DLD1 (cell line): ENCODE results near the gene GALNT18.
"Not testable (repeated sequence)": the region's sequence is repeated elsewhere in the genome, so short reads cannot be mapped to it uniquely, and the experiment has no call there.

ENCODE experiments used
- in situ Hi-C: cut with HindIII; loops from 2 replicates; pipeline ENCODE4 v1.10.0; 2017; ENCODE audit warnings: low sequenced_read_pairs

The GALNT18 gene

DNA sequence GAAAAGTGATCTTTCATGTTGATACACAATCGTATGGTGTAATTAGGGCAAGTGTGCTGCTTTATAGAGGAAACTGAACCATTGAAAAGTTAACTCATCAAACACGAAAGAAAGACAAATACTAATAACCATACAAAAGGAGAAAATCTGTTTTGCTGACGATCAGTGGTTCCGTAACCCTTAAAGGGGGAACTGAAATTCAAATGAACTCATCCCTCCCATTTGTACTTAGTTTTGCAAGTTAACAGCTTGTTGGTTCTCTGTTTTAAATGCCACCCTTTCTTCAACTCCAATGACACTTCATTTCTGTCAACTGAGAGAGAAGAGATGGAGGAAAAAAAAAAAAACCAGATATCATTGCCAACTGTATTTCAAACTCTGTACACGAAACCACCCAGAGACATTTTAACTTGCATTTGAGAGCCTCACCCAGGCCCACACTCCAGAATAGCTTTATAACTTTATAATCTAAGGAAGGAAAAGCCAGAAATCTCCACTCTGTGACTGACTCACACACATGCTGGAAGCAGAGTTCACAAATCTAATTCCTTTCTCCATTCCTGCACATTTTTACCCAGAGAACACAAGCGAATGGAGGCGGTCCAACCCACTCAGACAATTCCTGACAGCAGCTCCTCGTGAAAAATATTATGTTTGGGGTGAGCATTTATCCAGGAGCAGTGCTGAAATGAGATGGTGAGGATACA, 251.4 kb downstream of the GALNT18 start:
- in situ Hi-C loops, result no loop called here

DNA sequence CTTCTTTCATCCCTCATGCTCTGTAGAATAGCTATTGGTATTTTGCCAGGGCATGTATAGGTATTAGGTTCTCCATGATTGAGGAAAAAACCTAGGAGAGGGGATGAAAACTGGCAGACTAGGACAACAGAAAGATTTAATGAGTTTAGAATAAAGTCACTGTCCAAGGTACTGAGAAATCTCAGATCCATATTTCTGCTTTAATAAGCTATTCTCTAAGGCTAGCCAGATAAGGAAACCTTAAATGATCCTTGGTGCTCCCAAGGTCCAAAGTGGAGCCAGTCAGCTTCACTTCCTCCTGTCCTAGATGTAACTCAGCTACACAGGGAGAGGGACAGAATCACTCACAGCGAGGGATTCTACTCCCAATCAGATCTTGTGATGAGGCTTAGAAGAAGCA, 255.0 kb downstream of the GALNT18 start:
- in situ Hi-C loops, result no loop called here

DNA sequence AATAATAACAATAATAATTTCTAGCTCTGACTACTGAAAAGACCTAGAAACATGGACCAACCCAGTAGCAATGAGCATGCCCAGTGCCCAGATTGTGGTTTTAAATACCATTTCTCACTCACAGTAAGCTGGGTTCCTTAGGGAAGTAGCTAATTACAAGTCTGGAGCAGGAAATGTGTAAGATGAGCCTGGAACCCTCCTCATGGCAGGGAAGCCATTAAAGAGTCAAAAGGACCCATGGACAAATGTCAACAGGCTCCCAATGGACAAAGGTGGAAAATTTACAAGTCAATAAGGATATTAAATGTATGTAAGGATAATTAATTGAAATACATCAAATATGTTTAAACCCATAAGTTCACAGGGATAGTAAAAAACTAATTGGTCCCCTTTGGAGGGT, 258.1 kb downstream of the GALNT18 start:
- in situ Hi-C loops, result no loop called here

DNA sequence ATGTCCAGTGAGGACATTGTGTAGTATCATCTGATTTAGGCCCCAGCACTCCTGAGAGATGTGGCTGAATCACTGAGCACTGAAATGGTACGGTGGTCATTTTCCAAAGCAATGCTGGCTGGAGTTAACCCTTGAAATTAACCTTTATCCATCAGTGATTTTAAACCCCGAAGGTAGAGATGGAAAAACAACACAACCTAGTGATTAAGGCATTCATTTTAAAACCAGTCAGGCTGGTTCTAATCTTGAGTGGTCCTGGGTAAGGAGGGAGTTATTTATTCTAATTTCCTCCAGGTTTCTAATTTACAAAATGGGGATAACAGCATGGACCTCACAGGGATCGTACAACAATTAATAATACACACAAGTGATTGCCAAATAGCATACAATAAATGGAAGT, 262.2 kb downstream of the GALNT18 start:
- in situ Hi-C loops, result no loop called here

DNA sequence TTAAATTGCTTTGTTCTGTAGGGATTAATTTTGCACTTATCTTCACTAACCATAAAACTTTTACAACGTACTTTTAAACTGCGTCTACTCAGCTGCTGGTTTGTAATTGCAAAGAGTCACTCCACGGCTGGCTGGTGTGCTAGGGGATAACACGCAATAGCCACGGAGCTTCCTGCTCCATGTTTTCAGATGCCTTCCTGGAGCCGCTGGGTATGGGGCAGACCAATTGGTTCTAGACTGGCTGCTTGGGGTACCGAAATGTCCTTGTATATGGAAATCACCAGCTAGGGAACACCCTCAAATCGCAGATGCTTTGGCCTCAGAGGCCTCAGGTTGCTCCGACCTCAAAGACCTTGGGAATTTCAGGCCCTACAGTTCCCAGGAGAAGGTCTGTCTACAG, 265.0 kb downstream of the GALNT18 start:
- in situ Hi-C loops, result no loop called here

DNA sequence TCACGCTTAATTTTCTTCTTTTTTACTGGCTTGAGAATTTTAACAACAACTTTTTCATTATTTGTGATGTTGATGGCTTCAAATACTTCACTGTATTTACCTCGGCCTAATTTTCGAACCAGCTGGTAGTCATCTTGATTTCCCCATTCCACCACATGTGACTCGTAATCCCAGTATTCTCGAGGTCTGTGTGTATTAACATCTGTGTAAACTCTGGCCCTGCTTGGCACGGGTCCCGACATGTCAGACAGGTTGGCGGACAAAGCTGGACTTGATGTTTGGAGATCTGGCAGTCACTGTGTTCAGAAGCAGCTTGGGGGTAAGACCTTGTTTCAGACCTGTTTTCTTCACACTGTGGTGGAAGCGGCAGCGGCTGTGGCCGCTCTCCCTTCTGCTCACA, 268.9 kb downstream of the GALNT18 start, which contains the start of gene CSNK2A3:
Gene CSNK2A3, minus strand, starts transcription at position 373 of the 400 bp plus-strand sequence. Its CDS starts 131 bp downstream, at position 242.
- in situ Hi-C loops, result not testable (repeated sequence)

DNA sequence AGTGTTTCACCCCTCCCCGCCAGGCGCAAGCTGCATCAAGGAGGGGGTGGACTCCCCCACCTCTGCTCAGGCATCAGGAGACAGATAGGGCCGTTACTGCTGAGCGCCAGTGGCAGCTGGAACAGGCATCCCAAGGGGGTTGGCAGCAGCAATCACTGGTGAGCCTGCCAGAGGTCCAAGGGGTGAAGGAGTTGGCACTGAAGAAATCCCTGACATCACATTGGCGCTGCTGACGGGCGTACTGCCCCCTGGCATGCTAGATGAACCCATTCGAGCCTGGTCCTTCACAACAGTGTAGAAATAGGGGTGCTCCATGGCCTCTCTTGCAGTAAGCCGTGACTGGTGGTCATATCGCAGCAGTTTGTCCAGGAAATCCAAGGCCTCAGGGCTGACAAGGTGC, 270.0 kb downstream of the GALNT18 start:
- in situ Hi-C loops, result not testable (repeated sequence)

DNA sequence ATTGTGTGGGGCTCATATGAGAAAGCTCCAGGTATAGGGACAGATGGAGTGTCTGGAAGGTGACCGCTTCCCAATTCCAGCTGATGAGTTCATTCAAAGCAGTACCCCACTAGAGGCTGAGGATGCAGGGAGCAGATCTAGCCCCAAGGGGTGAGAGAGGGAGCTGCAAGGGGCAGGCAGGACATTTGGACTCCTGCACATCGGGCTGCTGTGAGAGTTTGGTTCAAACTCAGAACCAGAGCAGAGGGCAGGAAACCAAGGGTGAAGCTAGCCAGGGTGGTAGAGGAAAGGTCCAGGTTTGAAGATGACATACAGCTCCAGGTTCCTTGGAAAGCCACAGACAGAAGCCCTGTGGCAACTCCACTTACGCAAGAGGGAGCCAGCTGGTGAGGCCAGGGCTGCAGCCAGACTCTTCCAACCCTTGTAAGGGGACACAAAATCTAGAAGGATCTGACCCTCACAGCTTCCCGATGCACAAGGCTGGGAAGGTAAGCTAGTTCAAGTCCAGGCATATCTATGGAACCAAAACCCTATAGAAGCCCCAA, 270.7 kb downstream of the GALNT18 start:
- in situ Hi-C loops, result no loop called here

DNA sequence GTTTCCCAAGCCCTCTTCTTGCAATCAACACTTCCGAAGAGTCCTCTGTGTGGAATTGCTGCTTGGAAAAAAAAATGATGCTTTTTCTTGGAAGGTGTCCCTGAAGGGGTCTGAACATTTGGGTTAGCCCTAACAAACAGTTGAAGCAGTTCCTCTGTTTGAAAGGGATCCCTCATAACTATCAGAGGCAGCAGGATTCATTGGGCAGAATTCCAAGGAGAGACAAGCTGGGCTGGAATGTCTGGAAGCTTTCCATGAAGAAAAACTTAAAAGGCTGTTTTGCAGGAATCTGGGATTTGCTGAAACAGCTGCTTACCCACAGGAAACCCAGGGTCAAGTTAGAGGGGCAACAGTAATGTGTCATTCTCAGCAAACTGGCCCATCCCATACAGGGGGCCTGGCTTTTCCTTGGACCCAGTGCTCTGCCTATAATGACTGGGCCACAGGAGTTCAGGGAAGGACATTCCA, 271.9 kb downstream of the GALNT18 start:
- in situ Hi-C loops, result no loop called here

DNA sequence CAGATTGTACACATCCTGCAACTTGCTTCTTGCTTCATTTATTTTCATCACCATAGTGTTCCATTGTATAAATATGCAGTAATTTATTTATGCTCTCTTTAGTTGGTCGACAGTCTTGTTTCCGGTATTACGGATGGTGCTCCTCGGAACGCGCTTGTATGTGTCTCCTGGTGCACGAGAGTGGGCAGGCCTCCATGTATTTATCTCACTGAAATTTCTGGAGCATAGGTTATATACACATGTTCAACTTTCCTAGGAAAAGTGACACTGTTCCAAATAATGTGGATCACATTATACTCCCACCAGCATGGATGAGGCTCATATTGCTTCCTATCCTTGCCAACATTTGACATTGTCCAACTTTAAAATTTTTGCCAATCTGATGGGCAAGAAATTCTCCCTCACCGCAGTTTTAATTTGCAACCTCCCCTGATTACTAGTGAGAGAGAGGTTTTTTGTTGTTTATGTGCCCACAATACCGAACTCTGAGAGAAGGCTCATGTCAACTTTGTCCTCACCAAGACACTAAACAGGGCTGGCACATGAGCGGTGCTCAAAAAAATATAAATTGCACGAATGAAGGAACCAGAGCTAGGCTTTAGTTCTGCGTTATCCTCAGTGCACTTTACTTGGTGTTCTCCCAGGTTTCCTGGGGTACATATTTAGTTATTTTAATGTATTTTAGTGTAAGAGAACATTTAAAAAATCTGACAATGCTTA, 272.5 kb downstream of the GALNT18 start:
- in situ Hi-C loops, result no loop called here

DNA sequence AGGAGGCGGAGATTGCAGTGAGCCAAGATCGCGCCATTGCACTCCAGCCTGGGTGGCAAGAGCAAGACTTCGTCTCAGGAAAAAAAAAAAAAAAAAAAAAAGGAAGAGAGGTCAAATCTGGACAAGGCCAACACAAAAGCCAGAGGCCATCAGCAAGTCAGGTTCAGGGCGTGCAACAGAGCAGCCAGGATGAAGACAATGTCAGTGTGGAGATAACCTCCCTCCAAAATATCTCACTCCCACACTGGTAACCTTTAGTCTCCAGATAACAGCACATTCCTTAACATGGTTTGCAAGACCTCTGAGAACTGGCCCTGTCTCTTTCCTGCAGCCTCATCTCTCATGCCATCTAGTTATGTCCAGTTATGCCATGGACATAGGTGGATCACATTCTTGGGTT, 273.5 kb downstream of the GALNT18 start:
- in situ Hi-C loops, result no loop called here

DNA sequence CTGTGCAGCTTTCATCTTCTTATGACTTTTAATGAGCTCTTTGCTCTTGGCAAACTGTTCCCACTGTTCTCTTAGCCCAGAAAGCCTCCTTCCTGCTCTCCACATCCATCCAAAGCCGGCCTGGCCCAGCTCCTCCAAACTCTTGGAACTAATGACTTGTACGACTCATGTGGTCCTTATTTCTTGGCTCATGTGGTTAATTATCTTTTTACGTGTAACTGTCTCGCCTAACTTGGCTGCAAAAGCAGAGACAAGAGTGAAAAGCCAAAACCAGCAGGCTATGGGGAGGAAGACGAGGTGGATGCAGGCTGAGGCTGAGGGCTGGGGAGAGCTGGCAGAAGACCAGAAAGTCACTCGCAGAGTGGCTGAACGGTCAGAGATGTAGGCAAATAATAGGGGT, 274.2 kb downstream of the GALNT18 start:
- in situ Hi-C loops, result no loop called here

DNA sequence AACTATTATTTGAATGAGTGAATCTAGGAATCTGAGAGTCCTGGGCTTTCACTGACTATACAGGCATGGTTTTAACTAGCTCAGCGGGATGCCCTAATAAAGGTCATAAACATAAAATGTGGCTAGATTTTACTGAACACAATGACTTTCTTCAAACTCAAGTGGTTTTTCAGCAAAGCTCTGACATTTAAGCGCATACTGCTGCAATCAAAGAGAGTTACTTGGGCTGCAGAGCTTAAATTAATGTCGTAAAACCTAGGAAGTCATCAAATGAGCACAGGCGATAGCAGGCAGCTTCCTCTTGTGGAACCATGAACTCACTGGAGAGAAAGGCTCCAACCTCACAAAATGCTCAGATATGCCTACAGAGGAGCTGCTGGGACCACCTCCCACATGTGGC, 275.5 kb downstream of the GALNT18 start:
- in situ Hi-C loops, result no loop called here

DNA sequence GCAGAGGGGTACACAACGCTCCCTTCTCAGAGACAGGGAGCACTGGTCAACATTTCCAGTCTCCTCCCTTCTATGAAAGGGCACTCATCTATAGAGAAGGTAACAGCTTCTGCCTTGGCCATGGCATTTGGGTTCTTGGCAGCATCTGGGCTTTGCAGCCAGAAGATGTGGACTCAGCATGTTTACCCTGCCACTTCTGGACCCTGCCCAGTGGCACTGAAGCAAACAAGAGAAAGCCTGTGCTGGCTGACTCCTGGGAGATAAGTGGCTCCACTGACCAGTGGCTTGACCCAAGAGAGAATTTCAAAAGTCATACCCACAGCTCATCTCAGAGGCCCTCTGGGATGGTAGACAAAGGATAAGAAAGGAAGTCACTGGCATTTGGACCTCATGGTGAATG, 276.7 kb downstream of the GALNT18 start:
- in situ Hi-C loops, result no loop called here

DNA sequence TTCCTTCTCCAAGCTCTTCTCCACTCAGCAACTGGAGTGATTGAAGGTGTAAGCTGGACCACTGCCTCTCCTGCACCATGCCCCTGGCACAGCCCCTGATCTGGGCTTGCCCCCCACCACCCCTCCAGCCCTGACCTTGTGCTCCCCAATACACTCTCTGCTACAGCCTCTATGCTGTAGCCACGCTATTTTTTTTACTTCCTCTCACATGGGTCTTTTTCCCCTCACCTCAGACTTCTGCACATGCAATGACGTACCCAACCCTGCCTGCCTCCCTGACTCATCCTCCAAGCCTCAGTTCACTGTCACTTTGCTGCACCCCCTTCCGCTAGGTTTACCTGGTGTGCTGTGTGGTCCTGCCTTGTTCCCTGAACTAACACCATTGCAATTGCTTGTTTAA, 277.8 kb downstream of the GALNT18 start:
- in situ Hi-C loops, result no loop called here

DNA sequence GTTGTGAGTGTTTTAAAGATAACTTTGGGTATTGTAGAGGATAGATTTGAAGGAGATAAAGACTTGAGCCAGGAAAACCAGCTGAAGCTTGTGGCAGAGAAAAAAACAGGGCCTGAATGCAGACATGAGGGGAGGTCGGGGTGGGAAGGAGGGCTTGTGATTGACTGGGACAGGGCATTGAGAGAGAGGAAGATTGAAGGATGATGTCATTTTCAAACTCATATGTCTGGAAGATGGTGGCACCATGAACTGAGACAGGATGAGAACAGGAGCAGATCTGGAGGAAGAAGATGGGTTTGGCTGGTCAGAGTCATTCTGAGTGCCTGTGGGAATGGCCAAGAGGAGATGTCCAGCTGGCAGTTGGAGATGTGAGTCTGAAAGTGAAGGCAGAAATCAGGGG, 283.5 kb downstream of the GALNT18 start:
- in situ Hi-C loops, result no loop called here

DNA sequence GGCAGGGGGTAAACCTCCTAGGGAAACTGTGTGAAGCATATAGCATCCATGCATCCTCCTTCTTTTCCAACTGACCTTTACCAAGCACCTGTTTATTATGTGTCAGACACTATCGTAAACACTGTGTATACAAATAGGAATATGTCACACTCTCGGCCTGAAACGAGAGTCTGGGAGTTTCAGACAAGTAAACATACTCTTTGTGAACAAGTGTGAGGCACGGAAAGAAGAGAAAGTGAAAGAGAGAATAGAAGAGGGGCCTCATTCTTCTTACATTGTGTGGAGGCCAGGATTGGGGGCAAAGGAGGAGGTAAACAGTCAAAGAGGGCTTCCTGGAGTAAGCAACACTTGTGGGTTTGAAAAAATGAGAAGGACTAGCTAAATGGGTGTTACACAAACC, 285.1 kb downstream of the GALNT18 start:
- in situ Hi-C loops, result no loop called here

DNA sequence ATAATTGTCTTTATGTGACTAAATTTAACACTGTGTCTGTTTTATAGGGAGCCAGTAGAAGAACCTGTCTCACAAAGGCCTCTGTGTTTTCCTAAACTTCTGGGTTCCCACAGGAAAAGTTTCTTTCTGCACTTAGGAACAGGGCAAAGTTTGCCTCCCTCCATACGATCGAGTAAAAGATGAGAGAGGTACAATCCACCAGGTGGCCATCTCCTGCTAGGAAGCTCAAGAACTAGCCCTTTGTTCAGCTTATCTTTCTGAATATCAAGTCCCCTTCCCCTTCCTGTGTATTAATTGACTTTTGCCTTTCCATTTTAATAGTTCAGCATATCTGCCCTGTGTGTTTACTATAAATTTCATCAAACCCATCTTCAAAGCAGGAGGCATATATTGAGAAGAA, 286.8 kb downstream of the GALNT18 start:
- in situ Hi-C loops, result no loop called here

DNA sequence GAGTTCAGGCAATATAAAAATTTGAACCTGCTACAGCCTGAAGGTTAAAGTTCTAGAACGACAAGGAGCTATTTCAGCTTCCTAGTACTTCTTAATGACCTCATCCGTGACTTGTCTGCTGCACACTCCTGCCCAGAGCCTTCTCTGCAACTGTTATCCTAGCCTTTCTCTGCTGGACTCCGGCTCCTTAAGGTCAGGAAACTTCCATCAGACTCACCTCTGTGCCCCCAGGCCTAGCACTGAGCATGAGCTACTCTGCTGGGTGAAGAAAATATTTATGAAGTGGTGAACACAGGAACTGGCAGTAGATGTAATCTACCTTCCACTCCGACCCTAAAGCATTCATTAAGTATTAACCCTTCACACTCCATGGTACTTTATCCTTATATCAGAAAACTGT, 287.2 kb downstream of the GALNT18 start:
- in situ Hi-C loops, result no loop called here

DNA sequence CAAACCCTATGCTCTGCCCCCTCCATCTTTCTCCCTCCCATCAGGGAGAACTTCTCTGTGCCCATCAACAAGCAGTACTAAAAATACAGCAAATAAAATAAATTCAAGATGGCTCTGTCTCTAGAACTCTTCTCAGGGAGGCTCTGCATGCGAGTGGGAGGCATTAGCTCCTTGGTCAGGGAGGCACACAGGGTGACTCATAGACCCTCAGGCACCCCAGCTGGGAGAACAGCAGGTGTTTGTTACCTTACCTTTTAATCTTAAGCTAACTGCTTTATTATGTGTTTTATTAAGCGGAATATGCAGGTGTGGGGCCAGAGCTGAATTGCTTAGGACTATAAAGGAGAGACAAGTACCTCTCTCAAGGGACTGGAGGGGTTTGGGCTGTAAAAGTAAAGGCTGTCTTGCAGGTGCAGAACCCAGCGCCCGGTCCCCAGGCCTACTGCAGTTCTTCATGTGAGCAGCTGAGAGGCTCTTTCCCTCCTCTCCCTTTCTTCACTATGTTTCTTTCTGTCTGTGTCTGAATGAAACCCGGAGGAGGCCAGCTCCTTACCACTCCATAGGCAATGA, 289.6 kb downstream of the GALNT18 start:
- in situ Hi-C loops, result no loop called here

DNA sequence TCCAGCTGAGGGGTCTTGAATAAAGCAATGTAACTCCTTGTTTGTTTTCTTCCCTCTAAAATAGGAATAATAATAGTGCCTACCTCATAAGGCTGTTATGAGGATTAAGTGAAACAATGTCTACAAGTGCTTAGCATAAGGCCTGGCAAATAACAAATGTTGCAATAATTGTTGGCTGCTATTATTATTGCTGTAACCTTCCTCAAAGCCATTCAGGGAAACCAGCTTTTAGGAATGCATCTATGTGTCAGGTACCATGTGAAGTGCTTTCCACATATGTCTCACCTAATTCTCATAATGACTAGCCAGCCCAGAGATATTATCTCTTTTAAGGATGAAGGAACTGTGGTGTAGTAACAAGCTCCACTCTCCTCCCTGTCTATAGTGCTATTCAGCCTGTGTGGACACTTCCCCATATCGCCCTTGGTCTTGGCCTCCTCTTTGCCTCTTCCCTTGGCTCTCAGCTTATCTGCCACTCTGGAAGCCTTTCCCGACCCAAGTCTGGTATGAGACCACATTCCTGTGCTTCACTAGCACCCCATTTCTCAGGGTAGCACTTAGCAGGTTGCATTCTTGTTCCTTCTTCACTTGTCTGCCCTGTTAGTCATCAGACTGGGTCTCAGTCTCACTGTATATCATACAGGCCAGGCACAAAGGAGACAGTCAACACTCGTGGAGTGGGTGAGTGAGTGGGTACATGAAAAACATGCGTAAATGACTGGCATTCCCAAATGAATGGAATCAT, 292.6 kb downstream of the GALNT18 start:
- in situ Hi-C loops, result no loop called here
